Measurements from ENCODE around the gene LGSN.
"Not testable (repeated sequence)": the region's sequence is repeated elsewhere in the genome, so short reads cannot be mapped to it uniquely, and the experiment has no call there.

LGSN gene

GRCh38 chr6:63319939-63320338 lies at the start of gene LGSN:
LGSN (minus strand) TSS chr6:63319983; CDS start chr6:63319943, 40 bp downstream.
- FAIRE-seq (no peak), DNase-seq (ENCODE audit: low spot score) (no peak)

DNA sequence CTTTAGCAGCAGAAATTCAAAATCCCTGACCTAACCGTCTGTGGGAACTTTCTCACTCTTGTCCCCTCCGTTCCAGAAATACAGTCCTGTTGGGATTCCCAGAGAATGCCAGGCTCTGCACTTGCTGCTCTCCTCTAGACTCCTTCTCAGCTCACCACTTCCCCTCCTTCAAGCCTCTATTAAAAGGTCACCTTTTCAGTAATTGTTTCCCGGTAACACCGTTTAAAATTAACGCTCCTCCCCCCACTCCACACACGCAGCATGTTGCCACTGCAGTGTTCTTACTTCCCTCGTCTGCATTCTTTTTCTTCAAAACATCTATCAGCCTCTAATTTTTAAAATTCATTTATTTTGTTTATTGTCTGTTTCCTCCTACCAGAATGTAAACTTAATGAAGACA lies 48.6 kb upstream of the LGSN start:
- no peak for FAIRE-seq
- no peak for DNase-seq (ENCODE audit: low spot score)

GRCh38 chr6:63362500-63363120 lies 42.8 kb upstream of the LGSN start:
- not testable (repeated sequence) for FAIRE-seq; DNase-seq (ENCODE audit: low spot score)

DNA sequence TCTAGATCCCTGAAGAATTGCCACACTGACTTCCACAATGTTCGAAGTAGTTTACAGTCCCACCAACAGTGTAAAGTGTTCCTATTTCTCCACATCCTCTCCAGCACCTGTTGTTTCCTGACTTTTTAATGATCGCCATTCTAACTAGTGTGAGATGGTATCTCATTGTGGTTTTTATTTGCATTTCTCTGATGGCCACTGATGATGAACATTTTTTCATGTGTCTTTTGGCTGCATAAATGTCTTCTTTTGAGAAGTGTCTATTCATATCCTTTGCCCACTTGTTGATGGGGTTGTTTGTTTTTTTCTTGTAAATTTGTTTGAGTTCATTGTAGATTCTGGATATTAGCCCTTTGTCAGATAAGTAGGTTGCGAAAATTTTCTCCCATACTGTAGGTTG lies 37.6 kb upstream of the LGSN start:
- not testable (repeated sequence) for FAIRE-seq

GRCh38 chr6:63355632-63356031 lies 35.8 kb upstream of the LGSN start:
- no peak for FAIRE-seq
- no peak for DNase-seq (ENCODE audit: low spot score)

More for the DNA sequence above, 37.6 kb upstream of the LGSN start:
- DNase-seq (ENCODE audit: low spot score): not testable (repeated sequence)

GRCh38 chr6:63353286-63353630 lies 33.5 kb upstream of the LGSN start:
- FAIRE-seq: no peak

DNA sequence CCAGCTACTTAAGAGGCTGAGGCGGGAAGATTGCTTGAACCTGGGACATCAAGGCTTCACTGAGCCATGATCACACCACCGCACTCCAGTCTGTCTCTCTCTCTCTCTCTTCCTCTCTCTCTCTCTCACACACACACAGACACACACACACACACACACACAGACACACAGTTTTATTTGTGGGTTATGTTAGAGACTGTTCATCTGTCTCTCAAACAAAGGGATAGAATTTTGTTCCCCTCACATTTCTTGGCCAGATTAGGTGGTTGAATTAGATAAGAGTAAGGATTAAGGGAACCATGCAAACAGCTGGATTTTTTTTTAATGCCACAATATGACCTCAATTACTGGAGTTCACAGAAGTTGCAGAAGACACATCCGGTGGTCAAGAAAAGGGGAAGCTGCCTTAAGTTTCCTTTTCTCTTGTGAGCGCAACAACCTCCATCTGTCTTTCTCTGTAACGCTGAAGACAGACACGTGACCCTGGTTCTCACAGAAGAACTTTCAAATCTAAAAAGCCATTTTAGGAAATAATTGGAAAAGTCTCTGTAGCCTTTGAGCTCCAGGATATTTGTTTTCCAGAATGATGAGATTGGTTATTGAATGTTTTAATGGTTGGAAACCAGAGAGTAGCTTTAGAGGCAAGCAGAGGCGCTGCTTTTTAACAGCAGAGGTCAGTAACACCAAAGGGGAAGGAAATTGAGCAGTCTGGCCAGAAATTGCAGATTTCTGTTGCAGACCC lies 32.9 kb upstream of the LGSN start:
- FAIRE-seq (no peak), DNase-seq (ENCODE audit: low spot score) (peak; percentile 6)

More at GRCh38 chr6:63353286-63353630, 33.5 kb upstream of the LGSN start:
- no peak for DNase-seq (ENCODE audit: low spot score)

DNA sequence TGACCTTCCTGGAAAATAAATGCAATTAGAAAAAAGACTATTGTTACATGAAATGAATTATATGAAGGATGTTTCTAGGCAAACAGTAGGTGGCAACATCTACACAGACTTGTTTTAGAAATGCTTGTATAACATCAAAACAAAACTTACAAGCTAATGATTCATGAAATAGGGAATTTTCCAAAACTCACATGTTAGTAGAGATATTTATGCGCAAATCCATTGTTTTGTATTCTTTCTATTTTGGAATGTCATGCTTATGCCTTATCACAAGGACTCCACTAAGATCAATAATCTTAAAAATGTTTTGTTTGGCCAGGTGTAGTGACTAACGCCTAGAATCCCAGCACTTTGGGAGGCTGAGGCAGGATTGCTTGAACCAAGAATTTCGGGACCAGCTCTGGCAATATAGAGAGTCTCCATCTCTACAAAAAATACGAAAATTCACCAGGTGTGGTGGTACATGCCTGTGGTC lies 32.3 kb upstream of the LGSN start:
- FAIRE-seq (peak; percentile 66), DNase-seq (ENCODE audit: low spot score) (no peak)

- DNase-seq (ENCODE audit: low spot score) (no peak), FAIRE-seq (no peak)
Observed at GRCh38 chr6:63349401-63349800, 29.6 kb upstream of the LGSN start.

DNA sequence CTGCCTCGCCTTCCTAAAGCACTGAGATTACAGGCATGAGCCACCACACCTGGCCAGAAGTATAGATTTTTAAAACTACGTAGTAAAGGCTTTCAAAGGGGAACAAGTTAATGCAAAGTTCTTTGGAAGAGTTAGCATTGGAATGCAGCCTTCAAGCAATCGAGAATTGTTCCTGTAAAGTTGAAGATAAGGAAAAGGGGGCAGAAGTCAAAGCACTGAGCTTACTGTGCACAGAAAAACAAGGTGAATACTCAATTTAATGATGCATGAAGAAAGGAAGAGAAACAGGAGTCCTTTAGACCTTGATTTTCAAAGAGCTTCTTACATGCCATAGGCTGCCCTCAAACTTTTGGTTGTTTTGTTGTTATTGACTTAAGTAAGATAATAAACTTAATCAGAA lies 29.1 kb upstream of the LGSN start:
- DNase-seq (ENCODE audit: low spot score): no peak
- FAIRE-seq: peak; percentile 10

GRCh38 chr6:63347599-63347998 lies 27.8 kb upstream of the LGSN start:
- DNase-seq (ENCODE audit: low spot score) (peak; percentile 76), FAIRE-seq (peak; percentile 96)

- DNase-seq (ENCODE audit: low spot score) (peak; percentile 55), FAIRE-seq (peak; percentile 84)
Observed at GRCh38 chr6:63346217-63346835, 26.5 kb upstream of the LGSN start.

DNA sequence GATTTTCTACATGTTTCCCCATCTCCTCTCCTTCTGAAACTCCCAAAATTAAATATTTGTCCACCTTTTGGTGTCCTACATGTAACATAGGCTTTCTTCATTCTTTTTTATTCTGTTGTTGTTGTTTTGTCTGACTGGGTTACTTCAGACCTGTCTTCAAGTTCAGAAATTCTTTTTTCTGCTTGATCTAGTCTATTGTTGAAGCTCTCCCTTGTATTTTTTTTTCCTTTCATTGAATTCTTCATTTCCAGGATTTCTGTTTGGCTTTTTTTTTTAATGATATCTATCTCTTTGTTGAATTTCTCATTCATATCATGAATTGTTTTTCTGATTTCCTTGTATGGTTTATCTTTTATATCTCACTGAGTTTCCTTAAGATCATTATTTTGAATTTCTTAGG lies 20.6 kb upstream of the LGSN start:
- DNase-seq (ENCODE audit: low spot score) (no peak), FAIRE-seq (no peak)

- FAIRE-seq: not testable (repeated sequence)
Observed at GRCh38 chr6:63334652-63335051, 14.9 kb upstream of the LGSN start.

DNA sequence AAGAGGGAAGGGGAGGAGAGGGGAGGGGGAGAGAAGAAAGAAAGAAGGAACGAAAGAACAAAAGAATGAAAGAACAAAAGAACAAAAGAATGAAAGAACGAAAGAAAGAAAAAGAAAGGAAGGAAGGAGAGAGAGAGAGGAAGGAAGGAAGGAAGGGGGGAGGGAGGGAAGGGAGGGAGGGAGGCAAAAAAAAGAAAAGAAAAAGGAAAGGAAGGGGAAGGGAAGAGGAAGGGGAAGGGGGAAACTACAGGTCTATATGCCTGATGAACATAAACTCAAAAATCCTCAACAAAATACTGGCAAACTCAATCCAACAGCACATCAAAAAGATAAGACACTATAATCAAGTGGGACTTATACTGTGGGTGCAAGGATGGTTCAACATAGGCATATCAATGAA lies 13.7 kb upstream of the LGSN start:
- no peak for FAIRE-seq

More at GRCh38 chr6:63334652-63335051, 14.9 kb upstream of the LGSN start:
- DNase-seq (ENCODE audit: low spot score): not testable (repeated sequence)

DNA sequence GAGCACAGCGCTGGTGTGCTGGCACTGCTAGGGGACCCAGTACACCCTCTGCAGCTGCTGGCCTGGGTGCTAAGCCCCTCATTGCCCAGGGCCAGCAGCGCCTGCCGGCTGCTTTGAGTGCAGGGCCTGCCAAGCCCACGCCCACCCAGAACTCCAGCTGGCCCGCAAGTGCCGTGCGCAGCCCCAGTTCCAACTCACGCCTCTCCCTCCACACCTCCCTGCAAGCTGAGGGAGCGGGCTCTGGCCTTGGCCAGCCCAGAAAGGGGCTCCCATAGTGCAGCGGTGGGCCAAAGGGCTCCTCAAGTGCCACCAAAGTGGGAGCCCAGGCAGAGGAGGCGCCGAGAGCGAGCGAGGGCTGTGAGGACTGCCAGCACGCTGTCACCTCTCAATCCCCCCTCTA lies 6.8 kb upstream of the LGSN start:
- not testable (repeated sequence) for DNase-seq (ENCODE audit: low spot score); FAIRE-seq

More for the DNA sequence above, 13.7 kb upstream of the LGSN start:
- no peak for DNase-seq (ENCODE audit: low spot score)

GRCh38 chr6:63322981-63323380 lies 3.2 kb upstream of the LGSN start:
- DNase-seq (ENCODE audit: low spot score) (no peak), FAIRE-seq (no peak)

DNA sequence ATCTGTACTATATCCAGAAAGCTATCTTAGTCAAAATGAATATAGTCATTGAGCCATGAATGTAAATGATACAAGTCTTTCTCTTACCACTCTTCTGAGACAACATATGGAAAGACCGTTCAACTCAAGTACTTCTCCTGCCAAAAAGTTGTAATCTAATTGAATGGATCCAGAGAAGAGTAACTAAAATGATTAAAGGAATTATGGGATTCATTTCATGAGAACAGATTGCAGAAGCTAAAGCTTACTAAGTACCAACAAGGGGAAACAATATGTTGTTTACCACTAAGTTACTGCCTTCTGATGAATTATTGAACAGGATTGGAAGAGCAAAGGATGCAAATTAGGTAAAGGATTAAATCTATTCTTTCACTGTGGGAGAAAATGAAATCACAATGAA lies 2.0 kb upstream of the LGSN start:
- no peak for DNase-seq (ENCODE audit: low spot score)
- FAIRE-seq: no peak

- FAIRE-seq (no peak), DNase-seq (ENCODE audit: low spot score) (no peak)
Observed at GRCh38 chr6:63317641-63318040, 2.1 kb downstream of the LGSN start.

- FAIRE-seq: no peak
- DNase-seq (ENCODE audit: low spot score): no peak
Observed at GRCh38 chr6:63316113-63316512, 3.7 kb downstream of the LGSN start.

- FAIRE-seq: no peak
- DNase-seq (ENCODE audit: low spot score): no peak
Observed at GRCh38 chr6:63313111-63313510, 6.7 kb downstream of the LGSN start.

GRCh38 chr6:63307581-63308246 lies 12.1 kb downstream of the LGSN start:
- FAIRE-seq (peak; percentile 63), DNase-seq (ENCODE audit: low spot score) (peak; percentile 38)
